Vagina (tissue), 2 donors: ENCODE data around the gene CPNE9. TPM values are rescaled to one million over a fixed set of nuclear protein-coding genes. Genes with fewer than 3 reads are reported as not detected.
A peak's percentile ranks its signal among the peaks of the same experiment; 100 is the strongest.

ENCODE experiments used
- DNase-seq, 2 donors: peaks; one replicate each; pipeline ENCODE4 v3.0.0-alpha.2; 2017; ENCODE audit errors: extremely low spot score in 2 of 2
- H3K27ac ChIP-seq: fragments of 200-600 bp; sonication (generic); one replicate; pipeline ENCODE4 v1.5.1; 2019
- H3K27me3 ChIP-seq: fragments of 200-600 bp; sonication (generic); one replicate; pipeline ENCODE4 v1.5.1; 2019
- H3K36me3 ChIP-seq, 2 donors: fragments of 200-600 bp; sonication (generic); one replicate each; pipeline ENCODE4 v1.5.1; 2017 to 2019
- H3K4me1 ChIP-seq: fragments of 200-600 bp; sonication (generic); one replicate; pipeline ENCODE4 v1.5.1; 2019
- H3K4me3 ChIP-seq, 2 donors: fragments of 200-600 bp; sonication (generic); 1 replicate in 1 of 2; 2 replicates in 1 of 2; pipeline ENCODE4 v1.5.1; 2016 to 2019
- H3K9me3 ChIP-seq: fragments of 200-600 bp; sonication (generic); one replicate; pipeline ENCODE4 v1.5.1; 2019
- POLR2A ChIP-seq, 2 donors: fragments of 450-650 bp; IDR thresholded peaks; one replicate each; pipeline ENCODE4 v1.6.1; 2017; ENCODE audit warnings: antibody characterized with exemption in 2 of 2, mild to moderate bottlenecking in 2 of 2, moderate library complexity in 2 of 2
- POLR2AphosphoS5 ChIP-seq, 2 donors: sonication (generic); formaldehyde crosslinking; IDR thresholded peaks; one replicate each; pipeline ENCODE4 v1.9.0; 2017; ENCODE audit warnings: antibody characterized with exemption in 2 of 2, mild to moderate bottlenecking in 2 of 2, low read depth in 1 of 2; ENCODE audit not compliant: insufficient read depth in 1 of 2
- intact Hi-C: fragments of 100-400 bp; cut with DNase I; formaldehyde crosslinking; loops from one replicate; pipeline ENCODE4 v1.15.1; 2023
- total RNA-seq: library from RNA; depleted of rRNA; stranded (reverse); fragments of >200 nt; gene quantifications from one replicate; pipeline ENCODE4 v1.2.3, GENCODE V29; 2016
- TF ChIP-seq, protein P1 (sequence below), 3 experiments: fragments of 450-650 bp in 2 of 3; fragments of 200-600 bp in 1 of 3; sonication (generic) in 1 of 3; IDR thresholded peaks; one replicate each; pipeline ENCODE4 v1.5.1; 2017 to 2019; ENCODE audit warnings: antibody characterized with exemption in 3 of 3, mild to moderate bottlenecking in 2 of 3, moderate library complexity in 2 of 3

CPNE9 gene
- total RNA-seq, 1 donor from 2014 or later, result not detected

- intact Hi-C loops, result no loop called here
- no peak for DNase-seq
- Histone ChIP-seq H3K27ac (no peak overlapping the region), H3K9me3 (no peaks in the 10 kb centered on the region), H3K36me3 (no peaks in the 10 kb centered on the region), H3K27me3 (no peaks in the 10 kb centered on the region), H3K4me3 (no peak overlapping the region), H3K4me1 (peaks cover 35% of the 10 kb centered on the region)
- TF ChIP-seq, protein P1, sequence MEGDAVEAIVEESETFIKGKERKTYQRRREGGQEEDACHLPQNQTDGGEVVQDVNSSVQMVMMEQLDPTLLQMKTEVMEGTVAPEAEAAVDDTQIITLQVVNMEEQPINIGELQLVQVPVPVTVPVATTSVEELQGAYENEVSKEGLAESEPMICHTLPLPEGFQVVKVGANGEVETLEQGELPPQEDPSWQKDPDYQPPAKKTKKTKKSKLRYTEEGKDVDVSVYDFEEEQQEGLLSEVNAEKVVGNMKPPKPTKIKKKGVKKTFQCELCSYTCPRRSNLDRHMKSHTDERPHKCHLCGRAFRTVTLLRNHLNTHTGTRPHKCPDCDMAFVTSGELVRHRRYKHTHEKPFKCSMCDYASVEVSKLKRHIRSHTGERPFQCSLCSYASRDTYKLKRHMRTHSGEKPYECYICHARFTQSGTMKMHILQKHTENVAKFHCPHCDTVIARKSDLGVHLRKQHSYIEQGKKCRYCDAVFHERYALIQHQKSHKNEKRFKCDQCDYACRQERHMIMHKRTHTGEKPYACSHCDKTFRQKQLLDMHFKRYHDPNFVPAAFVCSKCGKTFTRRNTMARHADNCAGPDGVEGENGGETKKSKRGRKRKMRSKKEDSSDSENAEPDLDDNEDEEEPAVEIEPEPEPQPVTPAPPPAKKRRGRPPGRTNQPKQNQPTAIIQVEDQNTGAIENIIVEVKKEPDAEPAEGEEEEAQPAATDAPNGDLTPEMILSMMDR (IDR thresholded peaks at IDR 0.05), result no peak
- no peak for TF ChIP-seq POLR2A (IDR thresholded peaks at IDR 0.05)
- TF ChIP-seq POLR2AphosphoS5 (IDR thresholded peaks at IDR 0.05; ENCODE audit: insufficient read depth in 1 of 2, low read depth in 1 of 2), result no peak
These were observed 62.2 kb downstream of the CPNE9 start for GRCh38 chr3:9765865-9766264.

- peak overlapping the region; percentile 96 for H3K27ac ChIP-seq
- intact Hi-C loops, result no loop called here
- no peaks in the 10 kb centered on the region for H3K27me3 ChIP-seq
- no peaks in the 10 kb centered on the region for H3K36me3 ChIP-seq
- DNase-seq, result no peak
- no peak overlapping the region for H3K4me3 ChIP-seq
- TF ChIP-seq POLR2A (IDR thresholded peaks at IDR 0.05) (no peak), POLR2AphosphoS5 (IDR thresholded peaks at IDR 0.05; ENCODE audit: insufficient read depth in 1 of 2, low read depth in 1 of 2) (no peak)
- TF ChIP-seq, protein P1 (IDR thresholded peaks at IDR 0.05), result no peak
- no peaks in the 10 kb centered on the region for H3K9me3 ChIP-seq
- H3K4me1 ChIP-seq, result peaks cover 38% of the 10 kb centered on the region
These were observed 63.8 kb downstream of the CPNE9 start for GRCh38 chr3:9767418-9767817.

GRCh38 chr3:9768141-9768775, 64.6 kb downstream of the CPNE9 start:
- Histone ChIP-seq H3K27ac (peak overlapping the region; percentile 96), H3K4me3 (peak overlapping the region in 1 of 2 donors; percentile 74), H3K4me1 (peaks cover 38% of the 10 kb centered on the region), H3K36me3 (no peaks in the 10 kb centered on the region), H3K27me3 (no peaks in the 10 kb centered on the region), H3K9me3 (no peaks in the 10 kb centered on the region)
- intact Hi-C loops, result no loop called here
- no peak for DNase-seq
- TF ChIP-seq POLR2AphosphoS5 (IDR thresholded peaks at IDR 0.05; ENCODE audit: insufficient read depth in 1 of 2, low read depth in 1 of 2) (no peak), POLR2A (IDR thresholded peaks at IDR 0.05) (no peak)
- TF ChIP-seq, protein P1 (IDR thresholded peaks at IDR 0.05), result no peak

DNA sequence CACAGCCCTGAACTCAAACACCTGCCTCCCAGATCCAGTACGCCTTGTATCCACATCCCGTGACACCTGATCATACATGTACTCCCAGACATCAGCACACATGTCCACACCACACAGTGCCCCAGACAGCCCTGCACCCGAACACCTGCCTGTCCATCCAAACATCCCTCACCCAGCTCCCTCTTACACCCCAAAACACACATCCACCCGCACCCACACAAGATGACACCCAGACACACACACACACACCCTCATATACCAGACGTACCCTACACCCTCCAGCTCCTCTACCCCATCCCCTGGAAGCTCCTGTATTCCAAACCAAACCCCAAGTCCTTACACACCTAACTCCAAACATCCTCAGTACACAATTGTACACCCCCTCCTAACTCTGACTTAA, 65.4 kb downstream of the CPNE9 start:
- intact Hi-C loops, result no loop called here

More for the DNA sequence above, 65.4 kb downstream of the CPNE9 start:
- peaks cover 38% of the 10 kb centered on the region for H3K4me1 ChIP-seq
- no peaks in the 10 kb centered on the region for H3K27me3 ChIP-seq
- no peaks in the 10 kb centered on the region for H3K36me3 ChIP-seq
- H3K9me3 ChIP-seq, result no peaks in the 10 kb centered on the region
- peak overlapping the region; percentile 96 for H3K27ac ChIP-seq
- peak overlapping the region; percentile 64 to 74 for H3K4me3 ChIP-seq
- TF ChIP-seq, protein P1 (IDR thresholded peaks at IDR 0.05), result no peak
- TF ChIP-seq POLR2A (IDR thresholded peaks at IDR 0.05) (no peak), POLR2AphosphoS5 (IDR thresholded peaks at IDR 0.05; ENCODE audit: insufficient read depth in 1 of 2, low read depth in 1 of 2) (no peak)
- no peak for DNase-seq
